A549 (cell line): ENCODE data around the gene DOK6. TPM values are rescaled to one million over a fixed set of nuclear protein-coding genes. Genes with fewer than 3 reads are reported as not detected.

Experiments
- ATAC-seq, 2 experiments: fragments of 200-7000 bp in 1 of 2; fragments of >200 bp in 1 of 2; cut with Nextera tagmentation in 1 of 2; cut with Tn5 transposase in 1 of 2; 3 replicates each; pipeline versions ENCODE4 v1.8.0 to v1.9.1; 2018 to 2020; ENCODE audit warnings: mild to moderate bottlenecking in 1 of 2, moderate library complexity in 1 of 2
- CTCF ChIA-PET: fragments of 300-600 bp; sonication (Branson Sonifier 250); formaldehyde crosslinking; extraction: SDS; loops from one replicate; lab custom pipeline; 2021; ENCODE audit warnings: antibody characterized with exemption, inconsistent platforms; lab: Yijun Ruan, JAX
- POLR2A ChIA-PET: fragments of 350-600 bp; formaldehyde crosslinking; extraction: SDS; loops from one replicate; lab custom pipeline; 2021; ENCODE audit warnings: antibody characterized with exemption, inconsistent platforms; lab: Yijun Ruan, JAX
- DNase-seq, 2 experiments: peaks; one replicate each; pipeline versions ENCODE4 v3.0.0 to v3.0.0-alpha.2; 2011 to 2016; ENCODE audit warnings: low read depth in 1 of 2, low spot score in 1 of 2
- FAIRE-seq: peaks from 2 replicates; lab custom pipeline; 2011; peaks lifted over from hg19 to GRCh38; lab: Jason Lieb, UNC
- H3K27ac ChIP-seq, 2 experiments: fragments of >200 bp; sonication (Bioruptor Twin); formaldehyde crosslinking; 3 replicates each; pipeline ENCODE4 v1.5.1; 2016 to 2017
- H3K4me1 ChIP-seq: fragments of >200 bp; sonication (Bioruptor Twin); formaldehyde crosslinking; 3 replicates; pipeline ENCODE4 v1.6.1; 2016
- H3K4me2 ChIP-seq: fragments of >200 bp; sonication (Bioruptor Twin); formaldehyde crosslinking; 3 replicates; pipeline ENCODE4 v1.6.1; 2016
- H3K4me3 ChIP-seq: fragments of >200 bp; sonication (Bioruptor Twin); formaldehyde crosslinking; 3 replicates; pipeline ENCODE4 v1.5.1; 2016
- H3K9me3 ChIP-seq: fragments of >200 bp; sonication (Bioruptor Twin); formaldehyde crosslinking; 3 replicates; pipeline ENCODE4 v1.6.1; 2016
- ATOH8 ChIP-seq: fragments of 250-450 bp; sonication (Bioruptor Pico); IDR thresholded peaks from 2 replicates; pipeline ENCODE4 v1.5.0; 2020; ENCODE audit warnings: low read depth, mild to moderate bottlenecking, moderate library complexity
- BHLHE40 ChIP-seq: IDR thresholded peaks from 2 replicates; pipeline ENCODE4 v1.6.1; 2012; ENCODE audit warnings: low read depth, low read length, inconsistent platforms
- CBX2 ChIP-seq: fragments of 200-600 bp; sonication (generic); IDR thresholded peaks from 2 replicates; pipeline ENCODE4 v1.6.1; 2016; ENCODE audit warnings: low read depth, mild to moderate bottlenecking, borderline replicate concordance
- CBX8 ChIP-seq: fragments of 200-600 bp; sonication (generic); IDR thresholded peaks from 2 replicates; pipeline ENCODE4 v1.6.1; 2016
- CEBPB ChIP-seq, 2 experiments: fragments of >200 bp in 1 of 2; sonication (Bioruptor Twin) in 1 of 2; formaldehyde crosslinking in 1 of 2; IDR thresholded peaks; 2 replicates each; pipeline ENCODE4 v1.6.1; 2012 to 2016
- CHD4 ChIP-seq: fragments of 200-600 bp; sonication (generic); IDR thresholded peaks from 2 replicates; pipeline ENCODE4 v1.6.1; 2016; ENCODE audit warnings: antibody characterized with exemption, mild to moderate bottlenecking, borderline replicate concordance
- E2F6 ChIP-seq: IDR thresholded peaks from 2 replicates; pipeline ENCODE4 v1.6.1; 2012; ENCODE audit warnings: low read depth, borderline replicate concordance
- ELK1 ChIP-seq: fragments of 150-350 bp; IDR thresholded peaks from 2 replicates; pipeline ENCODE4 v1.6.1; 2014; ENCODE audit warnings: low read depth, mild to moderate bottlenecking, low read length
- EP300 ChIP-seq, 2 experiments: fragments of >200 bp; sonication (Bioruptor Twin); formaldehyde crosslinking; IDR thresholded peaks; 2 replicates in 1 of 2; 3 replicates in 1 of 2; pipeline ENCODE4 v1.6.1; 2016 to 2017
- GATA3 ChIP-seq: IDR thresholded peaks from 2 replicates; pipeline ENCODE4 v1.6.1; 2012; ENCODE audit warnings: borderline replicate concordance
- HDAC2 ChIP-seq: fragments of 200-600 bp; sonication (generic); IDR thresholded peaks from 2 replicates; pipeline ENCODE4 v1.6.1; 2016
- HES2 ChIP-seq: fragments of >200 bp; sonication (Bioruptor Twin); formaldehyde crosslinking; IDR thresholded peaks from 2 replicates; pipeline ENCODE4 v1.6.1; 2016
- HOXA7 ChIP-seq: fragments of 250-450 bp; sonication (Bioruptor Pico); IDR thresholded peaks from 2 replicates; pipeline ENCODE4 v1.5.0; 2020; ENCODE audit warnings: mild to moderate bottlenecking, moderate library complexity
- HOXB5 ChIP-seq: fragments of 250-450 bp; sonication (Bioruptor Pico); IDR thresholded peaks from 2 replicates; pipeline ENCODE4 v1.5.0; 2020; ENCODE audit warnings: mild to moderate bottlenecking, moderate library complexity
- KDM5A ChIP-seq: fragments of 200-600 bp; sonication (generic); IDR thresholded peaks from 2 replicates; pipeline ENCODE4 v1.6.1; 2016; ENCODE audit warnings: antibody characterized with exemption, mild to moderate bottlenecking
- MAX ChIP-seq: IDR thresholded peaks from 2 replicates; pipeline ENCODE4 v1.6.1; 2012
- NFE2L2 ChIP-seq: fragments of 150-350 bp; conservative IDR thresholded peaks from 2 replicates; pipeline ENCODE4 v1.6.1; 2014; ENCODE audit warnings: low read length
- NPAS2 ChIP-seq: fragments of 250-450 bp; sonication (Bioruptor Pico); IDR thresholded peaks from 2 replicates; pipeline ENCODE4 v1.8.0; 2022; ENCODE audit warnings: mild to moderate bottlenecking, moderate library complexity, borderline replicate concordance
- RAD21 ChIP-seq, 2 experiments: fragments of >200 bp in 1 of 2; sonication (Bioruptor Twin) in 1 of 2; formaldehyde crosslinking in 1 of 2; IDR thresholded peaks in 1 of 2; conservative IDR thresholded peaks in 1 of 2; 2 replicates in 1 of 2; 3 replicates in 1 of 2; pipeline ENCODE4 v1.6.1; 2012 to 2018; ENCODE audit warnings: inconsistent platforms in 1 of 2
- RCOR1 ChIP-seq: fragments of 150-350 bp; IDR thresholded peaks from 2 replicates; pipeline ENCODE4 v1.6.1; 2014; ENCODE audit warnings: antibody characterized with exemption, low read length, low read depth
- REST ChIP-seq: fragments of 200-600 bp; sonication (generic); IDR thresholded peaks from 2 replicates; pipeline ENCODE4 v1.6.1; 2016; ENCODE audit warnings: antibody characterized with exemption, mild to moderate bottlenecking, moderate library complexity
- SREBF2 ChIP-seq: fragments of 450-650 bp; IDR thresholded peaks from 2 replicates; pipeline ENCODE4 v1.6.1; 2014; ENCODE audit warnings: mild to moderate bottlenecking, moderate library complexity
- TFCP2L1 ChIP-seq: fragments of 250-450 bp; sonication (Bioruptor Pico); IDR thresholded peaks from 2 replicates; pipeline ENCODE4 v1.5.0; 2021; ENCODE audit warnings: mild to moderate bottlenecking
- TP53 ChIP-seq: fragments of 250-450 bp; sonication (Bioruptor Pico); IDR thresholded peaks from 2 replicates; pipeline ENCODE4 v1.5.0; 2021; ENCODE audit warnings: mild to moderate bottlenecking, moderate library complexity
- ZSCAN20 ChIP-seq: fragments of 250-450 bp; sonication (Bioruptor Pico); IDR thresholded peaks from 2 replicates; pipeline ENCODE4 v1.8.0; 2022; ENCODE audit warnings: mild to moderate bottlenecking, moderate library complexity
- WGBS: methylation state at CpG from one replicate; pipeline ENCODE4 v1.1.6; 2017; ENCODE audit errors: missing lambda C conversion rate; 5-methylcytosine and 5-hydroxymethylcytosine counted together
- polyA plus RNA-seq, 4 experiments: library from polyadenylated mRNA; depleted of rRNA in 3 of 4; stranded (reverse); fragments of >200 nt; fragmentation: RNase III in 1 of 4; extraction: RNeasy Plus Mini Kit Qiagen cat#74134 plus additional on column Dnase treatment in 1 of 4; gene quantifications; 2 replicates in 3 of 4; 3 replicates in 1 of 4; pipeline ENCODE4 v1.2.3, GENCODE V29; 2011 to 2017

The DOK6 gene
- polyA plus RNA-seq, 2 of the 4 experiments (the other 2 are of a cell fraction) = not detected

GRCh38 chr18:69817335-69817940 lies 416.8 kb downstream of the DOK6 start:
- TF ChIP-seq EP300 (IDR thresholded peaks at IDR 0.05) = no peak
- TF ChIP-seq ELK1 = no peak
- TF ChIP-seq HOXB5 (CRISPR knock-in tag) = no peak
- no peak for TF ChIP-seq REST
- TF ChIP-seq GATA3 = no peak
- no peak for DNase-seq
- POLR2A ChIA-PET = no interaction called here

GRCh38 chr18:69819460-69819859 lies 418.8 kb downstream of the DOK6 start:
- no peak overlapping the region for H3K27ac ChIP-seq
- no peak overlapping the region for H3K4me3 ChIP-seq
- no peak for ATAC-seq
- no peaks in the 10 kb centered on the region for H3K4me1 ChIP-seq
- no peak overlapping the region for H3K4me2 ChIP-seq
- ChIA-PET CTCF (no interaction called here), POLR2A (no interaction called here)
- DNase-seq = no peak
- 64% methylated on average over 2 of the region's 2 CpGs for WGBS
- no peak for FAIRE-seq
- TF ChIP-seq HDAC2 = no peak
- no peak for TF ChIP-seq EP300 (IDR thresholded peaks at IDR 0.05)
- no peak for TF ChIP-seq TP53
- no peak for TF ChIP-seq CEBPB (IDR thresholded peaks at IDR 0.05)
- TF ChIP-seq E2F6 = no peak
- TF ChIP-seq BHLHE40 = no peak
- TF ChIP-seq ZSCAN20 (CRISPR knock-in tag) = no peak
- TF ChIP-seq HOXB5 (CRISPR knock-in tag) = no peak
- no peak for TF ChIP-seq HOXA7 (CRISPR knock-in tag)
- TF ChIP-seq ATOH8 (CRISPR knock-in tag) = no peak
- TF ChIP-seq MAX = no peak
- TF ChIP-seq CBX2 = no peak
- H3K9me3 ChIP-seq = no peaks in the 10 kb centered on the region; the same call in 2 of the 3 replicates

More at GRCh38 chr18:69817335-69817940, 416.8 kb downstream of the DOK6 start:
- WGBS = 47% methylated on average over 5 of the region's 5 CpGs
- CTCF ChIA-PET = no interaction called here
- H3K4me1 ChIP-seq = no peaks in the 10 kb centered on the region
- no peak overlapping the region for H3K4me2 ChIP-seq
- FAIRE-seq (no peak), ATAC-seq (no peak)
- H3K27ac ChIP-seq = no peak overlapping the region
- H3K4me3 ChIP-seq = no peak overlapping the region
- H3K9me3 ChIP-seq = no peaks in the 10 kb centered on the region; the same call in 2 of the 3 replicates

- DNase-seq = no peak
- ChIA-PET POLR2A (no interaction called here), CTCF (no interaction called here)
- WGBS = 79% methylated on average over 4 of the region's 4 CpGs
- FAIRE-seq = no peak
- H3K27ac ChIP-seq = no peak overlapping the region
- H3K9me3 ChIP-seq = no peaks in the 10 kb centered on the region; the same call in 2 of the 3 replicates
- no peak overlapping the region for H3K4me2 ChIP-seq
- no peak for ATAC-seq
- no peaks in the 10 kb centered on the region for H3K4me1 ChIP-seq
- no peak overlapping the region for H3K4me3 ChIP-seq
- TF ChIP-seq NFE2L2 = no peak
- TF ChIP-seq HDAC2 = no peak
- no peak for TF ChIP-seq TFCP2L1
- TF ChIP-seq KDM5A = no peak
- no peak for TF ChIP-seq SREBF2
- TF ChIP-seq E2F6 = no peak
- TF ChIP-seq RAD21 (conservative IDR thresholded peaks at IDR 0.05 in 1 of 2, IDR thresholded peaks at IDR 0.05 in 1 of 2) = no peak
- no peak for TF ChIP-seq HES2
- no peak for TF ChIP-seq CHD4
- TF ChIP-seq ATOH8 (CRISPR knock-in tag) = no peak
- TF ChIP-seq CBX8 = no peak
- TF ChIP-seq RCOR1 = no peak
- no peak for TF ChIP-seq NPAS2
Observed at GRCh38 chr18:69820538-69820937, 419.9 kb downstream of the DOK6 start.
